Activated CD4-positive, alpha-beta T cell treated with anti-CD3 and anti-CD28 coated beads, Interleukin-2, Interleukin-6, amounts not matched to agents 100 ng/mL and 50 ng/mL, durations not matched to agents 16 hours and 8 hours (primary cell): ENCODE data around the gene PHC1.
"Not testable (repeated sequence)": the region's sequence is repeated elsewhere in the genome, so short reads cannot be mapped to it uniquely, and the experiment has no call there.

Experiments
- DNase-seq: peaks from one replicate; pipeline ENCODE4 v3.0.0-alpha.2; 2020

Gene PHC1

DNA sequence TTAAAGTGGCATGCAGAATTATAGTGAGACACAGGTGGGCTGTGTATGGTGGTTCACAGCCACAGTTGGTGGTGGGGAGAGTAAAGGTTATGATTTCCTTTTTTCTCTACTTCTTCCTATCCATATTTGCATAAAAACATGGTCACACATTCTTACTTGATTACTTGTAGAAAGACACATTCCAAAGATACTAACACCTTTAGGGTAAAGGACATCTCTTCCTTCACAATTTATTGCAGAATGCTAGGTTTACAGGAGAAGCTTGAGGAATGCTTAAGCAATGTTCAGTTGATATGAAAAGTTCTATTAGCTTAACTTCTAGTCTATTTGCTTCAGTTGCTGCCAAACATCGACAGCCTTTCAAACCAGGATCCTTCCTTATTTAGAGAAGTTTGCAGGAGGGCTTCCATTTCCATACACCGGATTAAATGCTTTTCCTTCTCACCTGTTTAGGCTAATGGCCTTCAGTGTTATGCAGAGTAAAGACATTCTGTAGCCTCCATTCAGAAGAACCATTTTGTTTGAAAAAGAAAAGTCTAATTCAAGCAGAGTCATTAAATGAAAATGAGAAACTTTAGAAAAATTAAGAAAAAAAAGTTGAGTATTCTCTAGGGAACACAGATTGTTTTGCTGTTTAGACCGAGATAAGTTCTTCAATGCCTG is 2.6 kb upstream of the PHC1 start:
- DNase-seq, result no peak

DNA sequence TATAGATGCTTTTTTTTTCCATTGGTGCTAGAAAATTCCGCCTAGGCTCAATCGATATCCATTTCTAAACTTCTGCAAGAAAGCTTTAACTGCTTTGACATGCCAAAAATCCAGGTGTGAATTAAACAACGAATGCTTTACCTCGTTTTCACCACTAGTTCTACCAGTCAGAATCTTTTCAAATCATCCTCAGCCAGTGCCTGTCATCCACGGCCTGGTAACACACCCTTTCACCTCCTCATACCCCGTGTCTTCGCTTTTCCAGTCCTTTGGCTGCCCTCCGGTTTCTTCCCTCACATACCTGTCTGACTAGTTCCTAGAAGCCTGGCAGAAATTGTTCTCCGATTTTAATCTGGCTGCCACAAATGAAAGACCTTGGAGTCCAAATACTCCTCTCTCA is 1.4 kb upstream of the PHC1 start:
- DNase-seq, result no peak

DNA sequence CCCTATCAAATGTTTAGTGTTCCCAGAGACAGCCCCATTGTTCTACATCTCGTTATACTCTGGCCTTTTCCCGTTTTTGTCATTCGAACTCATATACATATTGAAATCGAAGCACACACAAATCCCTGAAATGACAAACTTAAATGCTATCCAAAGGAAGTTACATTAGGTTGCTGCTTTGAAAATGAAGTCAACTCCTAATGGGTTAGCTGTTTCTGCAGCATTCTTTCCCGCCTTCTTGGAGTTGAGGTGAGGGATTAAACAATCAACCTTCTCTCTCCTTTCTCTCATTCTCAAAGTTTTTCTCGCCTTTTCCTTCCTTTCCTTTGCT is 642 bp upstream of the PHC1 start:
- DNase-seq, result no peak

DNA sequence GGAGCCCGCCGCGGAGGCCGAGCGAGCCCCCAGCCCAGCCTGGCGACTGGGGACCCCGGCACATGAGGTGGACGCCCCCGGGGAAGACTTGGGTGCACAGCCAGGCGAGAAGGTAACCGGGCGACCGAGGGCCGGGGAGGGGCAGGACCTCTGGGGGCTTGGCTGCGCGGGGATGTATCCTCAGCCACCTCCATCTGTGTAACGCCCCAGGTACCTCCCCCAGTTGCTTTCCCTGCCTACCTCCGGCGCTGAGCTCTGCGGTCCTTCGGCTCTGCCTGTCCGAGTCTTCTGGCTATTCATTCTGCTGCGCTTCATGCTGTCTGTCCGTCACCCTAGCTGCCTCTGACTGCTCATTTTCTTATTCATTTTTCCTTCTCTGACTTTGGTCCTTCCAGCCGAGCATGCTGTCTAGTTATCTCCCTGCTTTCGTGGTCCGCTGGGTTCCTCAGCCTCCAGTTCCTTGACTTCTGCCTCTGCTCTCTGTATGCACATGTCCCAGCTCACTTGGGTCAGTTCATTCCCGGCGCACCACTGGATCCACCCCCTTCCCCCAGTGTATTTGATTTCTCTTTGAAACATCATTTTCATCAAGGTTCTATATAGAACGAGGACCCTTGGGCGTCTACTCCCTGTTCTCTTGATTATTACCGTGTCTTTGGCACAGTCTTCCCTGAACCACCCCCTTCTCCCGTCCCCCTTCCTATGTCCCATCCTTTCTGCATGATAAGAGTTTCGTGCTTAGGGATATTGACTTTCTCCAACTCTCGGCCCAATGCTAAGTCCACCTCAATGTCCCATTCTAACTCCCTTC is 612 bp downstream of the PHC1 start:
- DNase-seq, result peak; percentile 58

DNA sequence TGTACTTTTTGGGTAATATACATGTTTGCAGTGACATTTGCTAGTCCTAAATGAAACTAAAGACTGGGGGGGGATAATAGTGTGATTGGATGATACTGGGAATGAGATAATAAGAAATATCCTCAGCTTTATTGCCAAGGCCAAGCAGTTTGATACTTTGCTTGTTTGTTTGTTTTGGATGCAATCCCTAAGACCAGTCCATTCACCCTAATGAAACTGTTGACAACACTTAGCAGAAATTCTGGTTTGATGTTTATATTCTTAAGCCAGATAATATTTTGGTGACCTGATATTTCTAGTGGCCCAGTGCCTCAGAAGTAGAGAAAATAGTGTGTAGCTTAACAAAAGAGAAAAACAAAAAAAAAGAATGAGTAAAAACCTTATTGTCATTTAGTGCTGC is 1.8 kb downstream of the PHC1 start:
- no peak for DNase-seq

DNA sequence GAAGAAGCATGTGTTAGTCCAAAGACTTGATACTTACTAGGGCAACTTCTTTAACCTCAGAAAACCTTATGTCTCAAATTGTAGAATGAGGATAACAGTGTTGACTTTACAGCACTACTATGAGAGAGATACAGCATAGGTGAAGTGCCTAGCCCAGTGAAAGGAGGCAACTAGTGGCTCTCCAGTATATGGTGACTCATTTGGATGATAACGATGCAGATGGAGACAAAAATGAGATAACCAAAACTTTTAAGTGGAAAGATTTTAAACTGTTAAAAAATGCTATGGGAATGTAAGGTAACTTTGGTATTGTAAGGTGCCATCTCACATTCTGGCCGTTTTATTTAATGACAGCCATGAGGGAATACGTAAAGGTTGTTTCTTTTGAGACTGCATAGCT is 2.7 kb downstream of the PHC1 start:
- no peak for DNase-seq

DNA sequence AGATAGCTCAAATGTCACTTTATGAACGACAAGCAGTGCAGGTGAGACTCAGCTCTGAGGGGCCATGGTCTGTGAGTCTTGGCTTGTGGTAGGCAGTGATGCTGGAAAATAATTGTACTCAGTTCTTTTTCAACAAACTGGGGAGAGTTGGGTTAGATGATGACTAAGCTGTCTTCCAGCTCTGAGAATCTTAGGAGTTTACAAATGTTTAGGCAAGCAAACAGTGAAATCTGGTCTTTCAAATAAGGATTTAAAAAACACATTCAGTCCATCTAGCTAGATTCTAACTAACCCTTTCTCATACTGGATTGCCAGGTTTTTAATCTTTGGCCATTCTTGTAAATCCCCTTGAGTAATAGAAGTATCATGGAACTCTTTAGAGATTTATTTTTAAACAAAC is 3.4 kb downstream of the PHC1 start:
- DNase-seq, result no peak

DNA sequence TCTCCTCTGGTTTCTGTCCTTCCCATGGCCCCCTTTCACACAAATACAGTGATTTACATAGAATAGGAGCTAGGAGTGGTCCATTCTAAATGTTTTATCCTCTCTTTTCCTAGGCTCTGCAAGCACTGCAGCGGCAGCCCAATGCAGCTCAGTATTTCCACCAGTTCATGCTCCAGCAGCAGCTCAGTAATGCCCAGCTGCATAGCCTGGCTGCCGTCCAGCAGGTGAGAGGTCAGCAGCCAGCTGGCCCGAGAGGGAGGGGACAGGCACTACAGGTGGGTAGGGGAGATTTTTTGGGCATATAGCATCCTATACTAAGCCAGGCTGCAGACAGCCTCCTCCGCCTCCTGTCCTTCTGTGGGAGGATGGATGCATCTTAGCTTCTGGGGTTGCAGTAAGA is 5.3 kb downstream of the PHC1 start:
- not testable (repeated sequence) for DNase-seq

DNA sequence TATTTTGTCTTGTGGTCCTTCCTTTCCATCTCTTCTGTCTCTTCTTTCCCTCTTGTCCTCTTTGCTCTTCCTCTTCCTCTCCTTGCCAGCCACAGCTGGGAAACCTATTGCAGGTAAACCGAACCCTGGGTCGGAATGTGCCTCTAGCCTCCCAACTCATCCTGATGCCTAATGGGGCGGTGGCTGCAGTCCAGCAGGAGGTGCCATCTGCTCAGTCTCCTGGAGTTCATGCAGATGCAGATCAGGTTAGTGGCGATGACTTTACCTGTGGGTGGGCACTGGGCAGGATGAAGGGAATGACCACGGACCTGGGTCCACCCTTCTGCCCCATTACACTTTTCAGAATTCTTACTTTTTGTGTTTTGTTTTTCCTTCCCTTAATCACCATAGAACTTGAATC is 8.2 kb downstream of the PHC1 start:
- DNase-seq, result no peak

DNA sequence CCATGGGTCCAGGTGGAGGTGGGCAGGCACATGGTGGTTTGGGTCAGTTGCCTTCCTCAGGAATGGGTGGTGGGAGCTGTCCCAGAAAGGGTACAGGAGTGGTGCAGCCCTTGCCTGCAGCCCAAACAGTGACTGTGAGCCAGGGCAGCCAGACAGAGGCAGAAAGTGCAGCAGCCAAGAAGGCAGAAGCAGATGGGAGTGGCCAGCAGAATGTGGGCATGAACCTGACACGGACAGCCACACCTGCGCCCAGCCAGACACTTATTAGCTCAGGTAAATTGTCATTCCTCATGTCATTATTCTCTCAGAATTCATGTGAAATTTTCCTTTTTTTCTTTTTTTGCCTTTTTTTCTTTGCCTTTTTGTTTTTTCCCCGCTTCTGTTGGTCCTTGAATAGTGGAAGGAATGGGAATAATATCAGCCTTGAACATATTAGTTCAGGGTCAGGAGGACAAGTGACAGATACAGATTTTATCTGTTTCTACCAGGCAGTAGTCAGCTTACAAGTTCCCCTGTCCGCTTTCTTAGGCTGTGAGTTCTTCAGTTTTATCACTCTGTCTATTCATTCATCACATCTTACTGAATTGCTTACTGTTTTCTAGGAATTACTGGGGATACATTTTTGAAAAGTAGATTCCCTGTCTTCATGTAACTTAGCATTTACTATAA is 16.5 kb downstream of the PHC1 start:
- DNase-seq, result not testable (repeated sequence)

DNA sequence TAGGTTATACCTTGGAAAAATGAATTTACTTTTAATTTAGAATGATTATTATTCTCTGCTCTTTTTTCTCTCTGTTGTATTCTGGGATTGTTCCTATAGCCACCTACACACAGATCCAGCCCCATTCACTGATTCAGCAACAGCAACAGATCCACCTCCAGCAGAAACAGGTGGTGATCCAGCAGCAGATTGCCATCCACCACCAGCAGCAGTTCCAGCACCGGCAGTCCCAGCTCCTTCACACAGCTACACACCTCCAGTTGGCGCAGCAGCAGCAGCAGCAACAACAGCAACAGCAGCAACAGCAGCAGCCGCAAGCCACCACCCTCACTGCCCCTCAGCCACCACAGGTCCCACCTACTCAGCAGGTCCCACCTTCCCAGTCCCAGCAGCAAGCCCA is 18.2 kb downstream of the PHC1 start:
- DNase-seq, result not testable (repeated sequence)

DNA sequence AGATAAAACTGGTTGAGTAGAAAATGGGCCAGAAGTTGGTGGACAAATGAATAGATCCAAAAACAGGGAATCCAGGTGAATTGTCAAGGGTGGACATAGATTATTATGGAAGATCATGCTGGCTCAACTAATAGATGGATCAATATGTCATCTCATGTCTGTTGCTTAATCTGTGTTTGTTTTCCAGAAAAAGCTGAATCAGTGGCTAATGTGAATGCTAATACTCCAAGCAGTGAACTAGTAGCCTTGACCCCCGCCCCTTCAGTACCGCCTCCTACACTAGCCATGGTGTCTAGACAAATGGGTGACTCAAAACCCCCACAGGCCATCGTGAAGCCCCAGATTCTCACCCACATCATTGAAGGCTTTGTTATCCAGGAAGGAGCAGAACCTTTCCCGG is 19.8 kb downstream of the PHC1 start:
- DNase-seq, result not testable (repeated sequence)

DNA sequence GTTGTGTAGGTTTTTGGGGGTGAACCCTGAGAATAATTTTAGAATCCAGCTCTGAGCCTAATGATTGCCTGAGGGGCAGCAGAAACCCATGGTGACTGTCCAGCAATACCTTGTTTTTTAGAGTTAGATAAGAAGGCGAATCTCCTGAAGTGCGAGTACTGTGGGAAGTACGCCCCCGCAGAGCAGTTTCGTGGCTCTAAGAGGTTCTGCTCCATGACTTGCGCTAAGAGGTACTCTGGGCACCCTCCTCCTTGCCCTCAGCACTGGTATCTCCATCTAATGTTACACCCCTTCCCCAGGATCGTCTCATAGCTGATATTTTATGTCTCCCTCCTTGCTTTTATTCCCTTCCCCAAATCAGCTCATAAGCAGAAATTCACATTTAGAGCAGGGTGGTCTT is 22.4 kb downstream of the PHC1 start:
- DNase-seq, result no peak

DNA sequence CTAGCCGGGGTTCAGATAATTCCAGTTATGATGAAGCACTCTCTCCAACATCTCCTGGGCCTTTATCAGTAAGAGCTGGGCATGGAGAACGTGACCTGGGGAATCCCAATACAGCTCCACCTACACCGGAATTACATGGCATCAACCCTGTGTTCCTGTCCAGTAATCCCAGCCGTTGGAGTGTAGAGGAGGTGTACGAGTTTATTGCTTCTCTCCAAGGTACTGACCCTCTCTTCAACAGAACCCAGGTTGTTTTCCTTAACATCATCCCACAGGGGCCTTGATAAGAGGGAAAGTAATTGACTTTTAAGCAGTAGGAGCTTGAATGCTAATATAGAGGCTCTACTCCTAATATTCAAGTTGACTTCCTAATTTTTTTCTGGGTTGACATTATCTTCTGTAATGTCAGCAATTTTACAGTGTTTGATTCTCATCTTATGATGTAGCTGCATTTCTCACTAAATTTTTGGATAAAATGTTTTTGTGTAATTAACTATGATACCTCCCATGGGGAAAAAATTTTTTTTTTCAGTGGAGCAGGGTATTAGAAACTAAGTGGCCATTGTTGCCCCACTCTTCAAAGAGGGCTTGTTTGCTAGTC is 23.6 kb downstream of the PHC1 start:
- not testable (repeated sequence) for DNase-seq

DNA sequence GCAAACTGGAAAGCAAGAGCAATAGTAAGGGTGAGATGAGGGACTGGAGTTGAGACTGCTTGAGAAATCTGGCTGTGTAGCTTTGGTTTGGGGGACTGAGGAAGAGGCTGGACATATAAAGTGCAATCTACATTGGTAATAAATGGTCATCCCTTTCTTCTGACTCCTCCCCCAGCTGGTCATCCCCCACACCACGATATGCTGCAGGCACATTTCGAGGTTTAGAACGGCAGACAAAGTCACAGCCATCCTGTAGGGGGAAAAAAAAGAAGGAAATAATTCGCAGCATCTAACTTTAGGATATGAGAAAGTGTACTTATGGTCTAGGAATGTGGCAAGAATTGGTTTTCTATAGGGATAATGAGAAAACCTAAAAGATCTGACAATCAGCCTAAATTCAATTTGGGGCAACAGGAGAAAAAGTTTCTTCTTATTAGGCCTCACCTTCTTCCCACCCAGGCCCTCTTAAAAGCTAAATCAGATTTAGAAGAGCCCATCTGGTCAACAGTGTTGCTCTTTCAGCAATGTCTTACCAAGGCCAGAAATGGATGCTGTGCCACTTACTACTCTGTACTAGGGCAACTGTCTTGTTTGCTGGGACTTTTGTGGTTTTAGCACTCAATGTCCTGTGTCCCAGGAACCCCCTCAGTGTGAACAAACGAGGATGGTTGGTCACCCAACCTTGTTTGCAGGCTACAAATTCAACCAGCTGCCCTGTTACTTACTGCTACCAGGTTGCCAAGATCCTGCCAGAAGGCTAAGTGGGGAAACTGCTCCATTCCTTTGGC is 27.6 kb downstream of the PHC1 start:
- no peak for DNase-seq

DNA sequence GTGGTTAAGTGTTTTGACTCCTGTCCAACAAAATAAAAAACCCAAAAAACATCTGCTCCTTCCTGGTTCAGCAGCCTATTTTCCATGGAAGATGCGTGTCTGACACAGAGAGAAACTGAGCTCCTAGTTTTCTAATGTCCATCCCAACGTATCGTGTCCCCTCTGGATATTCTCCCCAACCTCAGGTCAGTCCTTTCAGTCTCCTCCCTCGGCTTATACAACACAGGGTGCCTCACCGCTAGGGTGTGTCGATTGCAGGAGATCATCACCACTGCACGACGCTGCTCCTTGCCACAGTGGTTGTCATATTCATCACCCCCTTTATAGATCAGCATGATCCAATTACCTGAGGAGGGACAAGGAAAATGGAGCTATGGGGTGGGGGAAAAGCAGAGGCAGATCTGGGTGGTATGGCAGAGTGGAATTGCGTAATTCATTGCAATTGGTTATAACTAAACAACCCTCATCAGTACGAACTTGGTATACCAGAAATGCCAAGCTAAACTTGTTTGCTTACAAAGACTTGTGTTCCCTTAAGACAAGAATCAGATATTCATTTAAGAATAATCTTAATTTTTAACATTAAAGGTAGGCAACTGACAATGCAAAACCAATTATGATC is 29.4 kb downstream of the PHC1 start:
- no peak for DNase-seq

DNA sequence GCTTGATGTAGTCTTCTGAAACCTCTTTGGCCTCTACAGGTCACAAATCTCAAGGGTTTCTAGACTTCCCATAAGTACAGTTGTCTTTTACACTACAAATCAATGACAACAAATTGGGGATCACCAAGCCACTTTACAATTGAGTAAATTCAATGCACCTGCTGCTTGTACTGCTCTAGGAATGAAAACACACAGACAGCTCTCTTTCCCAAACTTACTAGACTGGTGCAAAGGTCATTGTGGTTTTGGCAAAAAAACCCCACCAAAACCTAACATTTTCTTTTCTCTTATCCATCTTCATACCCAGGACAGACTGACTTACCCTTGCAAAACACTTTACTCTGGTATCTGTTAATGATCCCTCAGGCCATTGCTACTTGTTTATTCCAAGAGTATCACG is 32.4 kb downstream of the PHC1 start:
- DNase-seq, result no peak

DNA sequence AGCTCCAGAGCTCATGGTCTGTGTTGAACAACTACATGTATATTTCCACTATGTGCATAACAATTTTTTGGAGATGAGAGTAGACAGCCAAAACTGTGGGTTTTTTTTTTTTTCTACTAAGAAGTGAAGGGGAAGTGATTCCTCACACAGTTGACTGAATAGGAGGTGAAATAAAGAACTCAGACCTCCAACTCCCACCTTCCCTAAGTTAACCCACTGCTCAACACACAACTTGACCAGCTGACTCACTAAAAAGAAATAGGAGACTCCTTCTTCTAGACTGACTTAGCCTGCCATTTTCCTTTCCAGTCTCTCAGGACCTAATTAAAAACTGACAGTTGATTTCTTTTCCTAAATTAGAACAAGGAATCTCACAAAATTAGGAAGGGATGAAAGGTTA is 33.4 kb downstream of the PHC1 start:
- no peak for DNase-seq

DNA sequence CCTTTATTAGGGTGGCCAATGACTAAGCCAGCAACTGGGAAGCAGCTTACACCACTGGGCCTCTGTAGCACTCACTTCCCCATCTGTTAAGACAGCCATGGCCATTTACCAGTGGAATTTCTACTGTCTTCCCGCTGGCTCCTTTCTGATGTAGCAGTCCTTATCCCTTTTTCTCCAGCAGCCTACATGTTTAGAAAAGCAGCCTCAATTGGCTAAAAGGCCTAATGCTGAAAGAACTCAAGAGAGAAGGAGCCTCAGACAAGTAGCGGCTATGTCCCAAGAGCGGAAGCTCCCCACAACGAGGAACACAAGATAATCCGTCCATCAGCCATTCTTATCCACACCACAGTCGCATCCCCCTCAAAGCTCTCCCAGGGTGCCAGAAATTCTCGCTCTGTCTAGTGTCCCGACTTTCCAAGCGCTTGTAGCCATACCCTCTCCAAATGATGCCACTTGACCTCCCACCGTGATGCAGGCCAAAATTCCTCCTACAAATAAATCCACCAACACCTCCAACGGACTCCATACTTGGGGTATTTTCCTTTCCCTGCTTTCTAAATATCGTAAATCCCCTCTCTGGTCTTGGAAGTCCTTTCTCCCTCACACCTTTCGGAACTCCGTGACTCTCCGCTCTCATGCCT is 34.5 kb downstream of the PHC1 start:
- DNase-seq, result peak; percentile 35

DNA sequence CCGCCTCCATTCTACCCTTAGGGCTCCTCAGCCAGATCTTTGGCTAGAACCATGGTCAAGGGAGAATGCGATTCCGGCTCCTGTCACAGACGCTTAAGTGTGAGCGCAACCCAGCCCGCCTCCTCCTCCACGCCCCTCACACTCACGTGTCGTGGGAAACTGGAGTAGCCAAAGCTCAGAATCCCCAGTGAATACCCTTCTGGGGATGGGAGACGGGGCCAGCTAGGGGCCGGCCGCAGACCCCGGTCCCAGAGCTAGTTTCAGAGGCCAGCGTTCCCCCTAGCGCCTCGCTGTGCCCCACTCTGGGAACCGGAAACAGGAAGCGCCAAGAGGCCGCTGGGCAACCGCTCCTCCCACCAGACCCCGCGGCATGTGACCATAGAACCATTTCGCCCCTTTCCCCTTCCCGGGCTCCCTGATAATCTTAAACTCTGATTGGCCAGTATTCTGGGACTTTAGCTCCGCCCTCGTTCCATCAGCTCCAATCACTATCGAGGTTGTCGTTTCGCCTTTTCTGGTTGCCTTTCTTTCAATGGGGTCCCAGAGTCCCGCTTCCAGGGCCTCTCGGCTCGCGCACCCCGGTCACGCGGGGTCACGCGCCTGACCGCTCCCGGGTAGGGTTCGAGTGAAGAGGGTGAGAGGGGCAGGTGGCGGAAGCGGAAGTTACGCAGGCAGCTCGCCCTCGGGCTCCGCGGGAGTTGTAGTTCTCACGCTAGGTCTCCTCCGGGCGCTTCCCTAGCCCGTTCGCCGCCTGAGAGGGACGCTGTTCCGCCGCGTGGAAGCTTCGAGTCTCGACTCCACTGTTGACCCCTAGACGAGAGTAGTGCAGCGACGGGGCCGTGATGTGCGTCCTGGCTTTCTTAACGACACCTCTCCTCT is 35.3 kb downstream of the PHC1 start, which contains the start of gene M6PR:
Gene M6PR, minus strand, starts transcription at position 304 of the 879 bp plus-strand sequence. CDS start 3,241 bp downstream, outside the sequence.
- DNase-seq, result peak; percentile 96

DNA sequence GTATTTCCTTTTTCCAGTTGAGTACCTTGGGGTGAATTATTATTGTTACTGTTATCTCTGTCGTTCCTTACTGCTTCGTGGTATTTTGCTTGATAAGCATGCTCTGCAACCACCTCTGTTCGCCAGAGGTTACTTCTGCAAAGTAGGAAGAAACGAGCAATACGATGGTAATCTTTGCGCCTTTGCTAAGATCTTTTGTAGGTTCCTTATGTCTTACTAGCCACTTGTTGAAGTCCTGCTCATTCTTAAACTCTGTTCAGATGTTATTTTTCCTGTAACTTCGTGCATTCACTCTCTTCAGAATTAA is 35.9 kb downstream of the PHC1 start:
- no peak for DNase-seq
